MG63 (cell line): Measurements from ENCODE around the gene MCEE. TPM values are rescaled to one million over a fixed set of nuclear protein-coding genes. Genes with fewer than 3 reads are reported as not detected.
"Not testable (repeated sequence)": the region's sequence is repeated elsewhere in the genome, so short reads cannot be mapped to it uniquely, and the experiment has no call there.

Source experiments
- DNase-seq: peaks from one replicate; pipeline ENCODE4 v3.0.0-alpha.2; 2020
- H3K27me3 ChIP-seq: fragments of 250-450 bp; sonication (Bioruptor Pico); 2 replicates; pipeline ENCODE4 v1.5.1; 2020; ENCODE audit warnings: mild to moderate bottlenecking, moderate library complexity
- H3K36me3 ChIP-seq: fragments of 250-450 bp; sonication (Bioruptor Pico); 2 replicates; pipeline ENCODE4 v1.5.1; 2020; ENCODE audit warnings: mild to moderate bottlenecking, moderate library complexity
- H3K4me3 ChIP-seq: fragments of 250-450 bp; sonication (Bioruptor Pico); 2 replicates; pipeline ENCODE4 v1.5.1; 2020; ENCODE audit warnings: mild to moderate bottlenecking, moderate library complexity
- H3K9me3 ChIP-seq: fragments of 250-450 bp; sonication (Bioruptor Pico); 2 replicates; pipeline ENCODE4 v1.5.1; 2020; ENCODE audit warnings: mild to moderate bottlenecking, moderate library complexity
- total RNA-seq: library from RNA; depleted of rRNA; stranded (reverse); fragments of >200 nt; shearing (Covaris generic); gene quantifications from 2 replicates; pipeline ENCODE4 v1.2.3, GENCODE V29; 2014; ENCODE audit warnings: low replicate concordance

MCEE gene
- total RNA-seq, 1 experiment from 2014 or later = 13.0 TPM

DNA sequence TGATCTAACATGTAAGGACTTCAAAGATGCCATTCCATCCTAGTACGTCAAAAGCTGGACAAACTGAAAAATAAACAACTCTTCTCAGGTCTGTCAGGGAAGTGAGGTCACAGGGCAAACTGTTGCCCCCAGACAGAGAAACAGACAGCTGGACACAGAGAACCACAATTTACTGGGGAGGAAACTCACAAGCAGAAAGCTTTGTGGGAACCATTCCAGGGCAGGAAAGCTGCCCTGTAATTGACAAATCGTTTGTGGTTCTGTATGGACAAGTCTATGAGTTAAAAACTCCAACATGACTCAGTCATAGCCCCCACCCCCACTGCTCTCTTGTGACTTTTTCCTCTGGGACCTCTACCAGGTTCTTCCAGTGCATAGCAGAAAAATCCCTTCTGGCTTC is 28.4 kb downstream of the MCEE start:
- Histone ChIP-seq H3K4me3 (no peak overlapping the region), H3K27me3 (no peaks in the 10 kb centered on the region), H3K36me3 (no peaks in the 10 kb centered on the region), H3K9me3 (no peaks in the 10 kb centered on the region)
- peak; percentile 83 for DNase-seq

GRCh38 chr2:71100195-71100964 is 29.6 kb downstream of the MCEE start:
- DNase-seq = peak; percentile 55

DNA sequence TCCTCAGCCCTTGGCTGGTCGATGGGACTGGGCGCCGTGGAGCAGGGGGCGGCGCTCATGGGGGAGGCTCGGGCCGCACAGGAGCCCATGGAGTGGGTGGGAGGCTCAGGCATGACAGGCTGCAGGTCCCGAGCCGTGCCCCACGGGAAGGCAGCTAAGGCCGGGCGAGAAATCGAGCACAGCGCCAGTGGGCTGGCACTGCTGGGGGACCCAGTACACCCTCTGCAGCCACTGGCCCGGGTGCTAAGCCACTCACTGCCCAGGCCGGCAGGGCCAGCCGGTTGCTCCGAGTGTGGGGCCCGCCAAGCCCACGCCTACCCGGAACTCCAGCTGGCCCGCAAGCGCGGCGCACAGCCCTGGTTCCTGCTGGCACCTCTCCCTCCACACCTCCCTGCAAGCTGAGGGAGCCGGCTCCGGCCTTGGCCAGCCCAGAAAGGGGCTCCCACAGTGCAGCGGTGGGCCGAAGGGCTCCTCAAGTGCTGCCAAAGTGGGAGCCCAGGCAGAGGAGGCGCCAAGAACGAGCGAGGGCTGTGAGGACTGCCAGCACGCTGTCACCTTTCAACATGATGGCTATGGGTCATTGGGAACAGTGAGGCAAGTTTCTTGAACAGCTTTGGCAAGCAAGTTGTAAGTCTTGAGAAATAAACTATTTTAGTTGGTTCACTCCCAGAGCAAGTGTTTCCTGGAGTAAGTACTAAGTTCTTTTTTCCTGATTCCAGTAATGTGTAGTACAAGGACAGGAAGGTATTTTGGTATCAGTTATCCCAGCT is 37.4 kb downstream of the MCEE start:
- not testable (repeated sequence) for DNase-seq, H3K27me3 ChIP-seq, H3K9me3 ChIP-seq, H3K36me3 ChIP-seq, H3K4me3 ChIP-seq

More at GRCh38 chr2:71100195-71100964, 29.6 kb downstream of the MCEE start:
- Histone ChIP-seq H3K4me3 (no peak overlapping the region), H3K27me3 (no peaks in the 10 kb centered on the region), H3K36me3 (no peaks in the 10 kb centered on the region), H3K9me3 (no peaks in the 10 kb centered on the region)

DNA sequence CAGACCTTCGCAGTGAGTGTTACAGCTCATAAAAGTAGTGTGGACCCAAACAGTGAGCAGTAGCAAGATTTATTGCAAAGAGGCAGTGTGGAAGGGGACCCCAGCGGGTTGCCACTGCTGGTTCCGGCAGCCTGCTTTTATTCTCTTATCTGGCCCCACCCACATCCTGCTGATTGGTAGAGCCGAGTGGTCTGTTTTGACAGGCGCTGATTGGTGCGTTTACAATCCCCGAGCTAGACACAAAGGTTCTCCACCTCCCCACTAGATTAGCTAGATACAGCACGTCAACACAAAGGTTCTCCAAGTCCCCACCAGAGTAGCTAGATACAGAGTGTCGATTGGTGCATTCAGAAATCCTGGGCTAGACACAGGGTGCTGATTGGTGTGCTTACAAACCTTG is 38.2 kb downstream of the MCEE start:
- not testable (repeated sequence) for H3K36me3 ChIP-seq, H3K9me3 ChIP-seq, DNase-seq, H3K4me3 ChIP-seq, H3K27me3 ChIP-seq

- not testable (repeated sequence) for H3K27me3 ChIP-seq, H3K36me3 ChIP-seq, H3K4me3 ChIP-seq, DNase-seq, H3K9me3 ChIP-seq
Measured at GRCh38 chr2:71089475-71089874, 40.6 kb downstream of the MCEE start.

- not testable (repeated sequence) for H3K36me3 ChIP-seq, H3K4me3 ChIP-seq, DNase-seq, H3K27me3 ChIP-seq, H3K9me3 ChIP-seq
Measured at GRCh38 chr2:71085325-71086003, 44.6 kb downstream of the MCEE start.

- not testable (repeated sequence) for H3K9me3 ChIP-seq, H3K27me3 ChIP-seq, H3K36me3 ChIP-seq, H3K4me3 ChIP-seq, DNase-seq
Measured at GRCh38 chr2:71083752-71084312, 46.2 kb downstream of the MCEE start.

- not testable (repeated sequence) for H3K36me3 ChIP-seq, H3K4me3 ChIP-seq, DNase-seq, H3K9me3 ChIP-seq, H3K27me3 ChIP-seq
Measured at GRCh38 chr2:71083297-71083696, 46.7 kb downstream of the MCEE start.

DNA sequence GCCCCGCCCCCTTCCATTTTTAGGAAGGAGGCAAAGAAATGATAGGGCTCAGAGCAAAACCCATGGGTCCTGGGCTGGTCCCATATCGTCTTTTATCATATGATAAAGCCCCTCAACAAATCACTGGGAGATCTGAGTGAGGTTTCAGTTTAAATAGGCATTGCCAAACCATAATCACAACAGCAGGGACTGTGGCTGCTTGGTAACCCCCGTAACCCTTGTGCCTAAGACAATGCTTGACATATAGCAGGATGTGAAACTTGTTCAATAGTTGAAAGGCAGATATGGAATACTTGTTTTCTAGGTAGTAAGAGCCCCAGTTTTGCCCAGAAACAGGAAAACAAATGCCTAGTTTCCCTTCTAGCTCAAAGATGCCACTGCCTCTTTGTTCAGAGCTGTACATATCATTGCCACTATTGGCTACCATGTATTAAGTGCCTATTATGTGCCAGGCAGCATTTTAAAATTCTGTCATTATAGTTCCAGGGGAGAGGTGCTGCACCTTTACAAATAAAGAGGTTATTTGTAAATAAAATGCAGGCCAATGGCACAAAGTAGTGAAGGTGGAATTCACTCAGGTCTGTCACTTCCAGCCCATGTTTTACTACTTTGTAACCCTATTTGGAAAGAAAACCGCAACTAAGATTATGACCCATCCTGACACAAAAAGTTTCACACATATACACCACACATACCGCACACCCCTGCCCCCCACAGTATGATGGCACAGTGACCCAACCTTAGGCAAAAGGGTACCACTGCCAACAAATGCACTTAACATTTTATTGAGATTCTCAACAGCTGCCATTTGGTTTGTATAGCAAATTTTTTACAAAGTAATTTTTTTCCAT is 47.4 kb downstream of the MCEE start:
- Histone ChIP-seq H3K36me3 (no peaks in the 10 kb centered on the region), H3K4me3 (no peak overlapping the region), H3K9me3 (no peaks in the 10 kb centered on the region), H3K27me3 (no peaks in the 10 kb centered on the region)
- DNase-seq = no peak

- Histone ChIP-seq H3K9me3 (no peaks in the 10 kb centered on the region), H3K36me3 (no peaks in the 10 kb centered on the region; the same call in 1 of the 2 replicates), H3K27me3 (no peaks in the 10 kb centered on the region), H3K4me3 (no peak overlapping the region)
- DNase-seq = no peak
Measured at GRCh38 chr2:71078624-71079023, 51.4 kb downstream of the MCEE start.

DNA sequence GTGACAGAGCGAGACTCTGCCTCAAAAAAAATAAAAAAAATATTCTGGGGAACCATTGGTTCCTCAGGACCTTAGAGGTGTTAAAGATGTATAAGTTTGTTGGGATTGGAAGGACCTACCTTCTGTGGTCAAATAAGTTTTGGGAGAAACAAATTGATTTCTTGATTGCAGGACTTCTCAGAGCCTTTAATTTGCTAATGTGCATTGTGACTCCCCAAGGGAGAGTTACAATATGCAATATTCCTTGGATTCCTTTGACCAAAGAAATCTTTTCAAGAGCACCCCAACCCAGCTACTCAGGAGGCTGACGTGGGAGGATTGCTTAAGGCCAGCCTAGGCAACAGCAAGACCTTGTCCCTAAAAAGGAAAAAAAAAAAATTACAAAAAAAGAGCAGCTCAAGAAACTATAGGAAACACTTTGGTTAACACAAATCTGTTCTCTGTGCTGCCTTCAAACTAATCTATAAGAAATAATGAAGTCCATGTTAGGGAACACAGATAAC is 55.1 kb downstream of the MCEE start:
- Histone ChIP-seq H3K27me3 (no peaks in the 10 kb centered on the region), H3K4me3 (no peak overlapping the region), H3K36me3 (no peaks in the 10 kb centered on the region; the same call in 1 of the 2 replicates), H3K9me3 (no peaks in the 10 kb centered on the region)
- no peak for DNase-seq

DNA sequence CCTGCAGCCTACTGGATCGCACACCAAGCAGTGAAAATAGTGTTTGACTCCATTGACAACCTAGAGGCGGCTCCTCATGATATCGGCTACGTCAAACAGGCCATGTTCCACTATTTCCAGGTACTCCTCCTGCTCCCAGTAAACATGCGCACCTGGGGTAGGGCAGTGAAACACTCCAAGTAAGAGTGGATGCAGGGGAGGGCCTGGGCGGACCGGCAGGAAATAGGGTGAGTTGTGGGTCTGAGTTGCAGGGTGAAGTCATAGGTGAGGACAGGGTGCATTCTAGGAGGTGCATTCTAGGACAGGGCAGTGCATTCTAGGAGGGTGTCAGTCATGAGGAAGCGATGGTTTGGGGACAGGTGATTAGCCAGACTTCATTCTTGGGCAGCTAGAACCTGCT is 56.6 kb downstream of the MCEE start:
- Histone ChIP-seq H3K9me3 (no peaks in the 10 kb centered on the region), H3K27me3 (no peaks in the 10 kb centered on the region), H3K4me3 (no peak overlapping the region), H3K36me3 (no peaks in the 10 kb centered on the region; the same call in 1 of the 2 replicates)
- no peak for DNase-seq

- H3K4me3 ChIP-seq = no peak overlapping the region
- H3K9me3 ChIP-seq = no peaks in the 10 kb centered on the region
- DNase-seq = no peak
- H3K27me3 ChIP-seq = no peaks in the 10 kb centered on the region
- no peaks in the 10 kb centered on the region; the same call in 1 of the 2 replicates for H3K36me3 ChIP-seq
Measured at GRCh38 chr2:71072492-71072891, 57.5 kb downstream of the MCEE start.

DNA sequence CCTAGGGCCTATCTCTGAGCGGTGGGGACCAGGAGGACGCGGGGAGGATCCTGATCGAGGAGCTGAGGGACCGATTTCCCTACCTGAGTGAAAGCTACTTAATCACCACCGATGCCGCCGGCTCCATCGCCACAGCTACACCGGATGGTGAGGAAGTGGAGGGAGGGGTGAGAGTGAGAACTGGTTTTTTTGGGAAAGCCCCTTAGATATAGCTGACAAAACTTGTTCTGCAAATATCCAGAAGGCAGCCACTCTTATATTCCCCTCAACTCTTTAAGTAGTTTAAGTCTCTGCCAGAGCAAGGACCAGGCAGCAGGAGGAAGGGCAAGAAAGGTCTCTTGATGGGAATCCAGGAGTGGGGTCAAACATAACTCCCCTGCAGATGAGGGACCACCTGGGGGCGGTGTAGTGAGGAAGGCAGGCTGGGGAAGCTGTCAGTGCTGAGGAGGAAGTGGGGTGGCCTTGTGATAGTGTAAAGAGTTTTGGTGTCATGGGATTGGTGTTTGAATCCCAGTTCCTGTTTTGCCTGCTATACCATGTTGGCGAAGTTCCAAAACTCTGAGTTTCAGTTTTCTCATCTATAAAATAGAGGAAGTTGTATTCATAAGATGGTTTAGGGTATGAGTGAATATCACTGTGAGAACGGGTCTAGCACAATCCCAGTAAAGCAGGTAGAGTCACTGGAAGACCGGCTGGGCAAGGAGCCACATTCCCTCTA is 58.2 kb downstream of the MCEE start:
- no peaks in the 10 kb centered on the region; the same call in 1 of the 2 replicates for H3K36me3 ChIP-seq
- no peaks in the 10 kb centered on the region for H3K9me3 ChIP-seq
- no peak overlapping the region for H3K4me3 ChIP-seq
- H3K27me3 ChIP-seq = no peaks in the 10 kb centered on the region
- DNase-seq = no peak

DNA sequence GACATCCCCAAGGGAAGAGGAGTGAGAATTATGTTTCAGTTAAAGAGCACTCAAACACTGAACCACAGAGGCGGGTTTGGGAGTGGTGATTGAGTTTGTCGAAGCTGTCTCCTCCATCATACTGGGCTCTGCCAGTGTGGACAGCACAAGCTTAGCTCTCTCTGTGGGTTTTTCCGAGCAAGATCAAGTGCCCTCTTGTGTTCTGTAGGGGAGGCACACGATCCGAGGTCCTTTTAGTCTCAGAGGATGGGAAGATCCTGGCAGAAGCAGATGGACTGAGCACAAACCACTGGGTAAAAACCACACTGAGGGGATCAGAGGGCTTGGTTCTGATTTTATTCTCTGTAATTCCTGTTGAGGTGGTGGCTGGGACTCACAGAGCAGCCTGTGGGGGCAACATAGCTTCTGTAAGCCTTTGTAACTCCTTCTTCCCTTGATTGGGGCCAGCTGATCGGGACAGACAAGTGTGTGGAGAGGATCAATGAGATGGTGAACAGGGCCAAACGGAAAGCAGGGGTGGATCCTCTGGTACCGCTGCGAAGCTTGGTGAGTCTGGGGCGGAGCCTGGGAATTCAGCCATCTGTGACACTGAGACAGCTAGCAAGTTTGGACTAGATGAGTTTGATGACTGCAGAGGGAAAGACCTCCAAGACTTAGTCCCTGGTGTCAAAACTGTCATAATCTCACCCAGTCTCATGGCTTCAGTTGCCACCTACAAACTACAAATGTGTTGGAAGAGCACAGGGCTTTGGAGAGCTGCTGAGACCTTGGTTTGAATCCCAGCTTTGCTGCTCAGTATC is 59.5 kb downstream of the MCEE start:
- Histone ChIP-seq H3K36me3 (no peaks in the 10 kb centered on the region; the same call in 1 of the 2 replicates), H3K27me3 (no peaks in the 10 kb centered on the region), H3K9me3 (no peaks in the 10 kb centered on the region), H3K4me3 (no peak overlapping the region)
- no peak for DNase-seq
